NCI-H2171 treated with DMSO at 0.1 percent for 48 hours (cell line): ENCODE measurements around the gene SLC9A3.

Source experiments
- DNase-seq: peaks from one replicate; lab custom pipeline; 2025; lab: John Stamatoyannopoulos, UW

Gene SLC9A3

DNA sequence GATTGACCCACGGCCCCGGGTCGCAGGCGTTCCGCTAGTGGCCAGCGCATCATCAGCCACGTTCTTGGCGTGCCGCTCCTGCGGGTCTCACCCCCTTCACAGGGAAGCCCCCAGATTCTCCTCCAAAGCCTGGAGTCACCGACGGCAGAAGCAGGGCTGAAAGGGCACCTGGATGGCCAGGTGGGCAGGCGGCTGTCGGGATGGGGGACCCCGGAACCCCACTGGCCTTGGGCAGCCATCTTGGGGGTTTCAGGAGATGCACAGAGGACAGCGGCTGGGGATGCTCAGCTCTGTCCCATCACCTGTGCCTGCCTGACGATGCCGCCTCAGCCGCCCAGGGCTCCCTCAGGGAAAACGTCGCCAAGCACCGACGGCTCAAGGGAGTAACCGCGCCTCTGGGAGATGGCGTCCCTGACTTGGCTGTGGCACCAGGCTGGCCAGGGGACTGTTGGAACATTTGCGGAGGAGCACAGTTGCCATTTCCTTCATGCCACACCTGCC is 14.1 kb upstream of the SLC9A3 start:
- no peak for DNase-seq

GRCh38 chr5:537621-538071 is 13.4 kb upstream of the SLC9A3 start:
- no peak for DNase-seq

DNA sequence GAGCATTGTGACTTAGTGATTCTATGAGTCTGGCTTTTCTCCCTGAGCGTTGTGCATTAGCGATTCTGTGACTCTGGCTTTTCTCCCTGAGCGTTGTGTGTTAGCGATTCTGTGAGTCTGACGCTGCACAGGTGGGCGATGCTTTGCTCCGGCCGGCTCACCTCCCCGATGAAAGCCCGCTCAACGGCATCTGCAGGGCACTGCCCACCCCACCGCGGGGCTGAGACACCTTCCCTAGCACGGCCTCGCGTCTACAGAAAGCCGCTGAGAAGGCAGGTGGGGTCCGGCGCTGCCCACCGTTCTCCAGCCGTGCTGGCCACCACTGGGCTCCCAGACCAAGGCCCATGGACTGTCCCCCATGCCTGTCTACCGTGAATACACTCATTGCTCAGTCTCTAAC is 12.8 kb upstream of the SLC9A3 start:
- DNase-seq, result no peak

GRCh38 chr5:535846-536698 is 11.8 kb upstream of the SLC9A3 start:
- DNase-seq, result no peak

DNA sequence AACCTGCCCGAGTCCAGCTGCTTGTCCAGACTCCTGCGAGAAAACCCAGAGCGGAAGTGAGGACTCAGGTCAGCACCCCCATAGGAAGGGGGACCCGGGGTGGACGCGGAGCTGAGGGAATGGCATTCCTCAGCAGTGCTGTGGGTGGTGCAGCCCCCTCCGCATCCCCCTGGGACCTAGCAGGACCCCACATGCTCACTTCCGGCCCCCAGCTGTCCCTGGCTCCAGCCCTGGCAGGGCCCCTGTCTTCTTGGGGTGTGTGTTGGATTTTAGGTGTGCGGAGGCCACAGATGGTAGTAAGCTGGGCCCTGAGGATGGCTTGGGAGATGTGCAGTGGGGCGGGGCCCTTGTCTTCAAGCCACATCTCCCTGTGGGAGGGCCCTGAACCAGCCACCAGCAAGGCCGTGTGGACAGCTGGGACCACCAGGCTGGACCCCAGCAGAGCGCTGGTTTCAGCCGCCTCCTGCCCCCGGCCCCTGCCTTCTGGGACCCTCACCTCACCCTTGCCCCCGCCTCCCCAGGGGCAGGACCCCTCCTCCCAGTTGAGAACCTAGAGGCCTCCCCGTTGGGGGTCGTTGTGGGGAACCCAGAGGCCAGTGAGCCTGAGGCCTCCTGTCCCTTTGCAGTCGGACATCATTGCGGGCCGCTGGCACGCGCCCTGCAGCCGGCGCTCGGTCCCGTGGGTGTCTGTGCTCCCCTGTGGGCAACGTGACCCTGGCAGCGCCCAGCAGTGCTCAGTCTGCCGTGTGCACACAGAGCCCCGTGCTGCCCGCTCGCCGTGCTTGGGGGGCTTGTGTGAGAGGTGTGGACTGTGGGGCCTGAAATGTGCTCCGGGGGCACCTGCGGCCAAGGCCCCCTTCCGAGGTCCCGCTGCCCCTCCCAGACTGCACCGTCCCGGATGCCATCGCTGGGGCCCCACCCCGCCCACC is 10.8 kb upstream of the SLC9A3 start:
- DNase-seq, result no peak

DNA sequence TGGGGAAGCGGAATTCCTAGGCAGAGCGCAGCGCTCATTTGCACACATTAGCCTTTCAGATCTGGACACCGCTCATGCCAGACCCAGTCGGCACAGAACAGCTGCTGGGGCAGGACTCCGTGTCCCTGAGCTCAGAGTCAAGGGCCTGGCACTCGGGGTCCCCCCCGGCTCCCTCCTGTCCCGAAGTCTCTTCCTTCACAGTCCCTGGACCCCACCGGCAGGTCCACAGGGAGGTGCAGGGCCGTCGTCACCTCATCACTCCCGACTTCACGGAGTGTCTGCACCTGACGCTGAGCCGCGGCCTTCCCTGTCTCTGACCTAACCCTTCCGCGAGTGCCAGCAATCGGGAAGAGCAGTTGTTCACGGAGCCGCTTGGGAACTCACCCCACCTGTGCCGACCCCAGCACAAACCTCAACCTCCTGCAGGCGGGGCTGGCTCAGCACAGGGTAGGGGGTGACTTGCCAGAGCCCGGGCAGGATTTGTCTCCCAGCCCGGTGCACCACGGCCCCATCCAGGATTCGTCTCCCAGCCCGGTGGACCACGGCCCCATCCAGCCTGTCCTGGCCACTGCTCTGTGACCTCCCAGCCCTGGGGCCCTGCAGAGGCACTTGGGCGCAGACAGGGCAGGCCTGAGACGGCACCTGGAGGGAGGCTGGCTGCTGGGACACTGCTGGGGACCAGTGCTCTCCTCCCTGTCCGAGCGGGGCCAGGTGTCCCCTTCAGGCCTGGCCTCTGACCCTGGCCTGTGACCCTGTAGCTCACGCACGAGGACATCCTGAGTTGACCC is 9.9 kb upstream of the SLC9A3 start:
- DNase-seq, result no peak

GRCh38 chr5:533243-533954 is 9.2 kb upstream of the SLC9A3 start:
- DNase-seq, result no peak

DNA sequence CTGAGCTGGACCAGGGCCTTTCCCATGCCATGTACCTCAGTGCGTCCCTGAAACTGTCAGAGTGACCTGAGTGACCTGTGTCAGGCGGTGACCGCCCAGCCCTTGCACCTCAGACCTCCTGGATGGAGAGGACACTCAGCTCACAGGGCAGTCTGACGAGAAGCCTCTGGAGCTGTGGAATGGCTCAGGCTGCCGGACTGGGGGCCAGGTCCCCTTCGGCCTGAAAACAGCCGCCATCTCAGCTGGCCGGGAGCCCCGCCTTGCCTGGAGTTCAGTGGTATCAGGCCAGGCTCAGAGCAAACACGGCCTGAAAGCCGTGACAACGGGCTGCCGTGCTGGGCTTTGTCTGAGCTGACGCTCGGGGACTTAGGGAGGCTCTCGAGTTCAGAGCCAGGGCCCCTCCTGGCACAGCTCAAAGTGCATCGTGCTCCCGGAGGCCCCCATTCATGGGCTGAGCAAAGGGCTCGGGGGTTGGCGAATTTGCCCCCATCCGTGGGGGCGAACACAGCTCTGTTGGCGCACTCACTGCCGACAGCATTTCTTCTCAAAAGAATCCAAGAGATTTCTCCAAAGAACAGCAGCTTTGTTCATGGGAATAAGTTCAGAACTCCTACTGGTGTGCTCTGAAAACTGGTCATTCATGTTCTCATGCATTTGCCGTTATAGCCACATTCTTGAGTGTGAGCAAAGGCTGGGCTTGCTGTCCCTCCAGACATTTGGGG is 8.4 kb upstream of the SLC9A3 start:
- no peak for DNase-seq

DNA sequence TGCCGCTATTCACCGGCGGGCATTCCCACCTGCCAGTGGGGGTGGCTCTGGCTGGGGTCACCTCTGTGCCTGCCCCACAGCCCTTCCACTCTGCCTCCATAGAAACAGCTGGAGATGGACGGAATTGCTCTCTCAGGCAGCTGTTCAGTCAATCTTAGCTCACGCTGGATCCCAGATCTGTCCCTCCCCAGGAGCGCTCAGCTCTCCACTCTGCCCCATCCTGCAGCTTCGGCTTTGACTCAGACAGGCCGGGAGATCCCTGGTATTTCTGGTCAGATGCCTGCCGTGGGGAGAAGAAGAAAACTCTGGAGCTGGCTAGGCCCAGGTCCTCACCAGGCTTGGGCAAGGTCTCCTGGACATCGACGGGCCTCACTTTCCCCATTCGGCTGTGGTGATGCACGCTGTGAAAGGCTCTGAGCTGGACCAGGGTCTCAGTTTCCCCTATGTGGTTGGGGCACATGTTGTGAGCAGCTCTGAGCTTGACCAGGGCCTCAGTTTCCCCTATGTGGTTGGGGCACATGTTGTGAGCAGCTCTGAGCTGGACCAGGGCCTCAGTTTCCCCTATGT is 7.6 kb upstream of the SLC9A3 start:
- DNase-seq, result no peak

DNA sequence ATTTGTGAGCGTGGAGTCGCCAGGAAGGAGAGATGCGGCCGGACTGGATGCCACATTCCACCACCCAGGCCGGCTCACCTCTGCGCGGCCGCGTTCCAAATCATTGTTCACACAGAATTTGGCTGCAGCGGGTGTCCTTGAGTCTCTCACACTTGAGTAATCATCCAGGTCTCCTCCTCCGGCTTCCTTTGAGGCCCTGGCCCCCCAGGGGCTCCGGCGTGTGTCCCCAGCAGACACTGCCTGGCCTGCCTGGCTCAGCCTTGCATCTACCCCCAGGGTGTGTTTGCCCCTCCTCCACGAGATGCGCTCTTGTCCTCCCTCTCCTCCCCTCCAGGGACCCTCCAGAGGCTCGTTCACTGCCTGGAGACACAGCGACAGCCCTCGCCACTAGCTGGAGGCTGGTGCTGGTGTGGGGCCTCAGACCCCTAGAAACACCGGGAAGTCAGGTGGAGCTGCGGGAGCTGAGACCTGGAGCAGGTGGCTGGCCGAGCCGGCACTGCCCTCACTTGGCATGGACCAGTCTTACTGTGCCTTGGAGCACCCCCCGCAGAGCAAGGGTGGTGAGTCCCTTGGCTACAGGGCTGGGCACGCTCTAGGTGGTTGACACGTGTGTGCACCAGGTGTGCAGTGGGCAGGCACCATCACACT is 7.0 kb upstream of the SLC9A3 start:
- no peak for DNase-seq

- no peak for DNase-seq
Measured at GRCh38 chr5:530001-530955, 6.0 kb upstream of the SLC9A3 start.

DNA sequence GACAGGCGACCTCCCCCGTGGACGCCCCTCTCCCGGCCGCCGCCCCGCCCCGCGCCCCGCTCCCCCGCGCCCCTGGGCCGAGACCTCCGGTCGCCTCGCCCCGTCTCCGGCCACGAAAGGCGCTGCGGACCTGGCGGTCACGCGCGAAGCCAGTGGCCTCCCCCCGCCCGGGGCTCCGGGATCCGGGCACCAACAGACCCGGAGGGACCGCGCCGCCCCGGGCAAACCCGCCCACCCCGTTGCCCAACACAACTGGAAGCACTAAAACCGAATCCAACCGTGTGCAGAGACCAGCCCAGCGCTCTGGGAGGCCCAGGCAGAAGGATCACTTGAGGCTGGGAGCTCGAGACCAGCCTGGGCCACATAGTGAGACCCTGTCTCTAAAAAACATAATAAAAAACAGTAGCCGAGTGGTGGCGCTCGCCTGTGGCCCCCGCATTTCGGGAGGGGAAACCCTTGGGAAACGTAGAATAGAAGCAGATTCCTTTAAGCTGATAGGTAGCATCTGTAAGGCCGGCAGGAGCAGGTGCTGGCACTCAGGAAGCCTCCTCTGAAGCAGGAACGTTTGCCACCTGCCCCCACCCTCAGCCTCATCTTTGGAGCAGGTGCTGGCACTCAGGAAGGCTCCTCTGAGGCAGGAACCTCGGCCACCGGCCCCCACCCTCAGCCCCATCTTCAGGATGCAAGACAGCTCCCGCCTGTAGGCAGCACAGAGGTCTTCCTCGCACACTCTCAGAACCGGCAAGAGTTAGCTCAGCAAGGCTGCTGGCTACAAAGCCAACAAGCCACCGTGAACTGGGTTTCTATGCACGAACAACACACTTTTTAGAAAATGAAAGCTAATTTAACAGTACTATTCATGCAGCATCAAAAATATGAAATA is 4.6 kb upstream of the SLC9A3 start:
- DNase-seq, result peak; percentile 54

DNA sequence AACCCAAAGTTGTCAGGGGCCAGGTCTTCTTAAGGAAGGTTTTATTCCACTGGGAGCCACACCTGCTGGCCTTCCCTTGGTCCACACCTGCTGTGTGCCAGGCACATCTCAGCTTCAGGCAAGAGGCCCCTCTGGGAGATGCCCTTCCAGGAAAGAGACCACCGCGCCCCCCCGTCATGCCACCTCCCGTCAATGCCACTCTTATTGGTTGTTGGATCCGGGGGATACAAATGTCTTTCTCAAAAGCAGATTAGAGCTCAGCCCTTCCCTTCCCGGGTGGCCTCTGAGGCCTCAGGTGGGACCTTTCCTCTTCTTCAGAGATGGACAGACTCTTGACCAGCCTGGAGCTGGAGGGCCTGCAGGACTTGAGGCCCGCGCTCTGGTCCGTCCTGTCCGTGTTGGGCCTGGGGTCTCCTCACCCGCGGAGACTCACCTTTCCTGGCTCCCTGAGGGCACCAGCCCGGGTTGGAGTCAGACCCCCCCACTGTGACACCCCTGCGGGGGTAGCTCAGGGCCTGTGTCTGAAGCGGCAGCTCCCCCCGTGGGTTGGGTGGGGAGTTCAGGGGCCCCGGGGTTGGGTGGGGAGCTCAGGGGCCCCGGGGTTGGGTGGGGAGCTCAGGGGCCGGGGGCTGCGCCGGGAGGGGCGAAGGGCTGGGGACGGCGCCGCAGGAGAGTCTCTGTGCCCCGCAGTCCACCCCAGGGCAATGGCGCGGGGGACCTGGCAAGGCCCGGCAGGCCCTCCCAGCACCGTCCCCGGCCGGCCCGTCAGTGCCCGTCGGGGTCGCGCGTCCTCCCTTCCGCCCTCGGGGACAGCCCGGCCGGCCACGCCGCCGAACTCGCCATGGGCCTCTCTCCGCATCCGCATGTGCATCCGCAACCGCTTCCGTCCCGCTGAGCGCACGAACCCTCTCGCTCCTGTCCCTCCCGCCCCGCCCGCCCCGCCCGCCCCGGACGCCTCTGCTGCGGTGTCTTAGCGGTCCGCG is 3.7 kb upstream of the SLC9A3 start:
- DNase-seq, result no peak

DNA sequence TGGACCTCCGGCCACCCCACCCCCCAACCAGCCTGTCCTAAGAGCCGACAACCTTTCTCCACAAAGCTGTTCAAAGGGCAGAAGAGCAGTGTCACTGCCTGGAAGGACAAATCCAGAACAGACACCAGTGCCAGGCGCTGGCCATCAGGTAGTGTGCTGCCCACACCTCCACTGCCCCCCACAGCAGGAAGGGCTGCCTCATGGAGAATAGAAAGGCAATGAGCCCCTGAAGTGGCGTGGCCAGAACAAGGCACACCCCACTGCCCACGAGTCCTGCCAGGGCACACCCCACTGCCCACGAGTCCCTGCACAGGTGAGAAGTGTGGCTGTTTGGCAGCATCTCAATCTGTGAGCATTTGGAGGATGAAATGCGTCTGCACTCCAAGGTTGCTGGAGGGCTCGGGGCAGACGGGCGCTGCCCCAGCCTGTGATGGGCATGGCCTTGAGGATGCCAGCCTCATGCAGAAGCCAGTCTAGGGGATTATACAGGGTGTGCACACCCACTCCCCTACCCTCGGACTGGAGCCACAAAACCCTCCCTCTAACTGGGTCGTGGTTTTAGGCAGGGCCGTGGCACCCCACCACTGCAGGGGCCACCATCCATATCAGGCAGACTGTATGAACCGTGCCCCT is 2.3 kb upstream of the SLC9A3 start:
- no peak for DNase-seq

DNA sequence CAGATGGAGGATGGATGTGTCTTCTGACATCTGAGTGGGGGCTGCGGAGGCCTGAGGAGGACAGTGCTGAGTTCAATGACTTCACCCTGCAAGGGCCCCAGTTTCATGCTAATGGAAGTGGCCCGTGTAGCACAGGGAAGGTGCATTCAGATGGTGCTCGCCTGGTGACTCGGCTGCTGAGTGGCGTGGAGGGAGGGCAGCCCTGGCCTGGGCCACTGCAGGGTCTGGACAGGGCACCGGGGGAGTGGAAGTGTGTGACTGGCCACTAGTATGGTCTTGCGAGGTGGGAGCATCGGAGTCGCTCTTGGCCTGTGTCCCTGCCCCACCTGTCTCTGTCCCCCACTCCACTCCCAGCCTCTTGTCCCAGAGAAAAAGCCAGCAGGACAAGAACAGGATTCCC is 1.7 kb upstream of the SLC9A3 start:
- DNase-seq, result no peak
